ENCODE data around the gene BANF1. TPM values are rescaled to one million over a fixed set of nuclear protein-coding genes. Genes with fewer than 3 reads are reported as not detected.

The BANF1 gene
- total and polyA plus RNA-seq, 2 of the 13 experiments (the other 11 are each of a cell fraction or from before 2014, with no cell fraction given) = 40.5 to 86.5 TPM

- TF ChIP-seq, protein P1, sequence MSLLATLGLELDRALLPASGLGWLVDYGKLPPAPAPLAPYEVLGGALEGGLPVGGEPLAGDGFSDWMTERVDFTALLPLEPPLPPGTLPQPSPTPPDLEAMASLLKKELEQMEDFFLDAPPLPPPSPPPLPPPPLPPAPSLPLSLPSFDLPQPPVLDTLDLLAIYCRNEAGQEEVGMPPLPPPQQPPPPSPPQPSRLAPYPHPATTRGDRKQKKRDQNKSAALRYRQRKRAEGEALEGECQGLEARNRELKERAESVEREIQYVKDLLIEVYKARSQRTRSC (CRISPR knock-in tag; IDR thresholded peaks at IDR 0.05; ENCODE audit: low read depth) = peak; percentile 70; the same call in 1 of the 2 replicates
- TF ChIP-seq ZNF143 (CRISPR knock-in tag; IDR thresholded peaks at IDR 0.05) = peak; percentile 78
- TF ChIP-seq, protein P2, sequence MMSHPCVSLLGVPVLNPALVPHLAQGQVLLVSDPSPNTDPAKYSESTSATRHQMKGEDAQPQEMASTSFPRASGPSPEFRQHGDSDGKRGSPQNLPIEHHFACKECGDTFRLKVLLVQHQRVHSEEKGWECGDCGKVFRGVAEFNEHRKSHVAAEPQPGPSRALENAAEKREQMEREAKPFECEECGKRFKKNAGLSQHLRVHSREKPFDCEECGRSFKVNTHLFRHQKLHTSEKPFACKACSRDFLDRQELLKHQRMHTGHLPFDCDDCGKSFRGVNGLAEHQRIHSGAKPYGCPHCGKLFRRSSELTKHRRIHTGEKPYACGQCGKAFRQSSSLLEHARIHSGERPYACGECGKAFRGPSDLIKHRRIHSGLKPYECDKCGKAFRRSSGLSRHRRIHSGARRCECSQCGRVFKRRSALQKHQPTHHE (CRISPR knock-in tag; IDR thresholded peaks at IDR 0.05; ENCODE audit: borderline replicate concordance) = 0 out of 2 replicates have a peak, but pooled peaks have one; percentile 17
- TF ChIP-seq, protein P3, sequence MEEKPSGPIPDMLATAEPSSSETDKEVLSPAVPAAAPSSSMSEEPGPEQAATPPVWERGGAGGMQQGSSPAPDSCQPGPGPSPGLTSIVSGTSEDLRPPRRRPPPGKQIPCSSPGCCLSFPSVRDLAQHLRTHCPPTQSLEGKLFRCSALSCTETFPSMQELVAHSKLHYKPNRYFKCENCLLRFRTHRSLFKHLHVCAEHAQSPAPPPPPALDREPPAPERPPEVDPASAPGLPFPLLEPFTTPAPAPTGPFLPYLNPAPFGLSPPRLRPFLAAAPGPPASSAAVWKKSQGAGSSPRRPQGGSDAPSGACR (CRISPR knock-in tag; IDR thresholded peaks at IDR 0.05) = peak; percentile 85; the same call in 1 of the 2 replicates
- peak; percentile 76; the same call in 1 of the 2 replicates for TF ChIP-seq ZNF724P (CRISPR knock-in tag; IDR thresholded peaks at IDR 0.05; ENCODE audit: borderline replicate concordance)
- peak; percentile 73 for TF ChIP-seq ZEB1 (IDR thresholded peaks at IDR 0.05; ENCODE audit: insufficient replicate concordance, low read depth)
- no peak for TF ChIP-seq GPBP1L1 (CRISPR knock-in tag; IDR thresholded peaks at IDR 0.05)
- peak; percentile 99 for TF ChIP-seq KDM5A (IDR thresholded peaks at IDR 0.05; ENCODE audit: borderline replicate concordance, low read length)
- peak; percentile 68; the same call in 1 of the 3 replicates for TF ChIP-seq MXI1 (IDR thresholded peaks at IDR 0.05; ENCODE audit: borderline replicate concordance, low read depth, low read length)
- no peak; the same call in 1 of the 2 replicates for TF ChIP-seq AKAP8 (CRISPR knock-in tag; IDR thresholded peaks at IDR 0.05)
- peak; percentile 85 for TF ChIP-seq ZNF451 (CRISPR knock-in tag; IDR thresholded peaks at IDR 0.05)
- no peak for TF ChIP-seq MED13 (CRISPR knock-in tag; IDR thresholded peaks at IDR 0.05)
- TF ChIP-seq FIP1L1 (IDR thresholded peaks at IDR 0.05; ENCODE audit: borderline replicate concordance, insufficient read depth, low read depth, low read length) = 0 out of 2 replicates have a peak, but pooled peaks have one; percentile 68
- peak; percentile 94 for TF ChIP-seq ZNF543 (CRISPR knock-in tag; IDR thresholded peaks at IDR 0.05)
- TF ChIP-seq ARNT (IDR thresholded peaks at IDR 0.05) = no peak
- TF ChIP-seq, protein P4, sequence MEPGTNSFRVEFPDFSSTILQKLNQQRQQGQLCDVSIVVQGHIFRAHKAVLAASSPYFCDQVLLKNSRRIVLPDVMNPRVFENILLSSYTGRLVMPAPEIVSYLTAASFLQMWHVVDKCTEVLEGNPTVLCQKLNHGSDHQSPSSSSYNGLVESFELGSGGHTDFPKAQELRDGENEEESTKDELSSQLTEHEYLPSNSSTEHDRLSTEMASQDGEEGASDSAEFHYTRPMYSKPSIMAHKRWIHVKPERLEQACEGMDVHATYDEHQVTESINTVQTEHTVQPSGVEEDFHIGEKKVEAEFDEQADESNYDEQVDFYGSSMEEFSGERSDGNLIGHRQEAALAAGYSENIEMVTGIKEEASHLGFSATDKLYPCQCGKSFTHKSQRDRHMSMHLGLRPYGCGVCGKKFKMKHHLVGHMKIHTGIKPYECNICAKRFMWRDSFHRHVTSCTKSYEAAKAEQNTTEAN (CRISPR knock-in tag; conservative IDR thresholded peaks at IDR 0.05) = no peak
- peak; percentile 61 for TF ChIP-seq NR2F6 (IDR thresholded peaks at IDR 0.05)
- TF ChIP-seq NR2F6 (CRISPR knock-in tag; IDR thresholded peaks at IDR 0.05) = peak; percentile 58; the same call in 1 of the 2 replicates
- peak; percentile 73; the same call in 1 of the 2 replicates for TF ChIP-seq ZMYM3 (CRISPR knock-in tag; IDR thresholded peaks at IDR 0.05)
- no peak for TF ChIP-seq PHB2 (IDR thresholded peaks at IDR 0.05; ENCODE audit: partially characterized antibody)
- TF ChIP-seq, protein P5, sequence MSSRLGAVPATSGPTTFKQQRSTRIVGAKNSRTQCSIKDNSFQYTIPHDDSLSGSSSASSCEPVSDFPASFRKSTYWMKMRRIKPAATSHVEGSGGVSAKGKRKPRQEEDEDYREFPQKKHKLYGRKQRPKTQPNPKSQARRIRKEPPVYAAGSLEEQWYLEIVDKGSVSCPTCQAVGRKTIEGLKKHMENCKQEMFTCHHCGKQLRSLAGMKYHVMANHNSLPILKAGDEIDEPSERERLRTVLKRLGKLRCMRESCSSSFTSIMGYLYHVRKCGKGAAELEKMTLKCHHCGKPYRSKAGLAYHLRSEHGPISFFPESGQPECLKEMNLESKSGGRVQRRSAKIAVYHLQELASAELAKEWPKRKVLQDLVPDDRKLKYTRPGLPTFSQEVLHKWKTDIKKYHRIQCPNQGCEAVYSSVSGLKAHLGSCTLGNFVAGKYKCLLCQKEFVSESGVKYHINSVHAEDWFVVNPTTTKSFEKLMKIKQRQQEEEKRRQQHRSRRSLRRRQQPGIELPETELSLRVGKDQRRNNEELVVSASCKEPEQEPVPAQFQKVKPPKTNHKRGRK (CRISPR knock-in tag; IDR thresholded peaks at IDR 0.05) = no peak
Measured at GRCh38 chr11:66001942-66002647, at the start of gene BANF1, which contains the start of gene EIF1AD (continued).

Data from HepG2 (cell line).